ENCODE data around the gene ADRA2C. TPM values are rescaled to one million over a fixed set of nuclear protein-coding genes. Genes with fewer than 3 reads are reported as not detected.

ADRA2C gene
- total RNA-seq, 1 experiment from 2014 or later = 8.6 TPM

GRCh38 chr4:3753726-3754412, 12.3 kb upstream of the ADRA2C start:
- WGBS (ENCODE audit: extremely low coverage, insufficient read length, low lambda C conversion rate) = no CpG with 5 or more reads among the region's 19 CpGs
- H3K9ac ChIP-seq (ENCODE audit: extremely low read depth, insufficient read length, low read length) = no peak overlapping the region
- DNase-seq = no peak
- Mint-ChIP-seq H3K27ac (peak overlapping the region in 2 of 3 experiments; percentile 53 to 75; a peak in 4 of 7 replicates), H3K36me3 (ENCODE audit: insufficient read depth in 1 of 3, low read depth in 3 of 3) (peaks cover 3 to 16% (median 10%) of the 10 kb centered on the region in 3 experiments; a peak in 5 of 7 replicates), H3K9me3 (peaks cover 17 to 20% of the 10 kb centered on the region in 2 experiments), H3K4me1 (peaks cover 18 to 23% of the 10 kb centered on the region in 2 experiments), H3K4me3 (peak overlapping the region in 1 of 2 experiments; percentile 34; a peak in 1 of 5 replicates), H3K27me3 (ENCODE audit: low read depth) (peaks cover 34% of the 10 kb centered on the region)
- no peak overlapping the region for H2BK12ac ChIP-seq (ENCODE audit: insufficient read length, low read depth, low read length)
- H3T11ph ChIP-seq (ENCODE audit: low read length) = no peak overlapping the region
- H3K23ac ChIP-seq (ENCODE audit: insufficient read length, low read depth, low read length) = no peak overlapping the region
- H3K4ac ChIP-seq (ENCODE audit: low read depth, low read length) = no peak overlapping the region
- TF ChIP-seq, protein P1, sequence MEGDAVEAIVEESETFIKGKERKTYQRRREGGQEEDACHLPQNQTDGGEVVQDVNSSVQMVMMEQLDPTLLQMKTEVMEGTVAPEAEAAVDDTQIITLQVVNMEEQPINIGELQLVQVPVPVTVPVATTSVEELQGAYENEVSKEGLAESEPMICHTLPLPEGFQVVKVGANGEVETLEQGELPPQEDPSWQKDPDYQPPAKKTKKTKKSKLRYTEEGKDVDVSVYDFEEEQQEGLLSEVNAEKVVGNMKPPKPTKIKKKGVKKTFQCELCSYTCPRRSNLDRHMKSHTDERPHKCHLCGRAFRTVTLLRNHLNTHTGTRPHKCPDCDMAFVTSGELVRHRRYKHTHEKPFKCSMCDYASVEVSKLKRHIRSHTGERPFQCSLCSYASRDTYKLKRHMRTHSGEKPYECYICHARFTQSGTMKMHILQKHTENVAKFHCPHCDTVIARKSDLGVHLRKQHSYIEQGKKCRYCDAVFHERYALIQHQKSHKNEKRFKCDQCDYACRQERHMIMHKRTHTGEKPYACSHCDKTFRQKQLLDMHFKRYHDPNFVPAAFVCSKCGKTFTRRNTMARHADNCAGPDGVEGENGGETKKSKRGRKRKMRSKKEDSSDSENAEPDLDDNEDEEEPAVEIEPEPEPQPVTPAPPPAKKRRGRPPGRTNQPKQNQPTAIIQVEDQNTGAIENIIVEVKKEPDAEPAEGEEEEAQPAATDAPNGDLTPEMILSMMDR (conservative IDR thresholded peaks at IDR 0.05) = no peak
- H2BK120ac ChIP-seq (ENCODE audit: low read depth, low read length, poor library complexity, severe bottlenecking) = no peak overlapping the region
- H4K8ac ChIP-seq (replicated peaks; ENCODE audit: insufficient read length, low read depth, low read length) = no peak overlapping the region
- H2AFZ ChIP-seq (ENCODE audit: low read length) = no peak overlapping the region
- H3K79me1 ChIP-seq (ENCODE audit: insufficient read depth, low read depth, low read length, poor library complexity, severe bottlenecking) = no peaks in the 10 kb centered on the region
- H2BK5ac ChIP-seq (ENCODE audit: insufficient read length, low read length) = no peak overlapping the region
- no peak overlapping the region for H3K56ac ChIP-seq (ENCODE audit: insufficient read length, low read depth, low read length)
- H2BK20ac ChIP-seq (ENCODE audit: low read depth, low read length, poor library complexity, severe bottlenecking) = no peak overlapping the region
- H3K79me2 ChIP-seq (ENCODE audit: insufficient read depth, low read length) = no peaks in the 10 kb centered on the region
- no peaks in the 10 kb centered on the region for H3K27me3 ChIP-seq (ENCODE audit: insufficient read depth, low read length)
- H3K23me2 ChIP-seq (ENCODE audit: insufficient read length, low read depth, low read length, poor library complexity, severe bottlenecking) = no peaks in the 10 kb centered on the region
- no peak overlapping the region for H4K5ac ChIP-seq (ENCODE audit: insufficient read length, low read depth, low read length)
- no peaks in the 10 kb centered on the region for H4K20me1 ChIP-seq (ENCODE audit: control insufficient read depth, insufficient read depth, insufficient read length)
- no peak overlapping the region for H2AK5ac ChIP-seq (ENCODE audit: insufficient read length, low read length)
- no peak overlapping the region for H3K27ac ChIP-seq (ENCODE audit: insufficient read length, low read depth, low read length)
- H3K9me3 ChIP-seq (ENCODE audit: control insufficient read depth, low read depth, low read length) = no peaks in the 10 kb centered on the region
- H3K18ac ChIP-seq (ENCODE audit: insufficient read length, low read depth, low read length) = peak overlapping the region; percentile 68
- no peak overlapping the region for H2BK15ac ChIP-seq (ENCODE audit: low read depth, low read length)
- peak overlapping the region; percentile 16 for H4K91ac ChIP-seq (ENCODE audit: insufficient read length, low read depth, low read length)
- peaks cover 6% of the 10 kb centered on the region; the same call in 1 of the 2 replicates for H3K4me1 ChIP-seq (ENCODE audit: insufficient read depth, low read length)
- no peak overlapping the region for H3K4me2 ChIP-seq (ENCODE audit: insufficient read depth, insufficient read length, low read length)
- peak overlapping the region; percentile 54; the same call in 1 of the 2 replicates for H3K14ac ChIP-seq (ENCODE audit: insufficient read depth, low read length)

Measured in H9 (cell line).